Common myeloid progenitor, CD34-positive (primary cell): ENCODE data around the gene TAF1L.
"Not testable (repeated sequence)": the region's sequence is repeated elsewhere in the genome, so short reads cannot be mapped to it uniquely, and the experiment has no call there.

ENCODE experiments used
- CTCF ChIA-PET: fragments of 350-600 bp; sonication (Branson Sonifier 250); formaldehyde crosslinking; loops from one replicate; lab custom pipeline; 2021; ENCODE audit warnings: antibody characterized with exemption; lab: Charles Lee
- POLR2A ChIA-PET: fragments of 350-600 bp; sonication (Branson Sonifier 250); formaldehyde crosslinking; loops from one replicate; lab custom pipeline; 2021; ENCODE audit warnings: antibody characterized with exemption; lab: Charles Lee
- DNase-seq, 3 donors: peaks; one replicate each; pipeline versions ENCODE4 v3.0.0 to v3.0.0-alpha.2; 2013
- H3K27ac ChIP-seq, 2 experiments: 1 replicate in 1 of 2; 2 replicates in 1 of 2; pipeline ENCODE4 v1.7.0; 2013; ENCODE audit warnings: inconsistent platforms in 2 of 2, low read length in 2 of 2, mild to moderate bottlenecking in 2 of 2, low read depth in 1 of 2, moderate library complexity in 1 of 2; ENCODE audit not compliant: severe bottlenecking in 2 of 2, insufficient read depth in 1 of 2, poor library complexity in 1 of 2
- H3K27me3 ChIP-seq, 5 experiments: replicated peaks in 2 of 5; 1 replicate in 3 of 5; 2 replicates in 2 of 5; pipeline versions ENCODE4 v1.6.1 to v1.7.0; 2013; ENCODE audit warnings: low read length in 4 of 5, mild to moderate bottlenecking in 2 of 5, moderate library complexity in 2 of 5, inconsistent platforms in 1 of 5; ENCODE audit not compliant: insufficient read depth in 5 of 5, control insufficient read depth in 4 of 5
- H3K36me3 ChIP-seq, 4 experiments: 1 replicate in 2 of 4; 2 replicates in 2 of 4; pipeline versions ENCODE4 v1.6.1 to v1.7.0; 2013; ENCODE audit warnings: low read length in 3 of 4, control low read depth in 1 of 4, mild to moderate bottlenecking in 1 of 4; ENCODE audit not compliant: control insufficient read depth in 4 of 4, insufficient read depth in 4 of 4
- H3K4me1 ChIP-seq, 4 experiments: 1 replicate in 3 of 4; 2 replicates in 1 of 4; pipeline versions ENCODE4 v1.6.1 to v1.7.1; 2013; ENCODE audit warnings: low read length in 3 of 4, mild to moderate bottlenecking in 3 of 4, control low read depth in 1 of 4, inconsistent platforms in 1 of 4, moderate library complexity in 1 of 4; ENCODE audit not compliant: control insufficient read depth in 4 of 4, insufficient read depth in 4 of 4; ENCODE audit errors: control extremely low read depth in 1 of 4
- H3K4me3 ChIP-seq, 7 experiments: 1 replicate in 4 of 7; 2 replicates in 3 of 7; pipeline versions ENCODE4 v1.5.1 to v1.7.0; 2013; ENCODE audit warnings: mild to moderate bottlenecking in 7 of 7, low read length in 6 of 7, moderate library complexity in 6 of 7, inconsistent platforms in 2 of 7, low read depth in 2 of 7, control low read depth in 1 of 7; ENCODE audit not compliant: insufficient read depth in 4 of 7, control insufficient read depth in 1 of 7; ENCODE audit errors: extremely low read depth in 1 of 7
- H3K9me3 ChIP-seq, 5 experiments: 1 replicate in 4 of 5; 2 replicates in 1 of 5; pipeline versions ENCODE4 v1.6.1 to v1.7.1; 2013; ENCODE audit warnings: low read length in 4 of 5, mild to moderate bottlenecking in 2 of 5, inconsistent platforms in 1 of 5, low read depth in 1 of 5, moderate library complexity in 1 of 5; ENCODE audit not compliant: control insufficient read depth in 4 of 5, insufficient read depth in 2 of 5; ENCODE audit errors: control extremely low read depth in 1 of 5
- WGBS: methylation state at CpG from one replicate; pipeline ENCODE4 v1.1.5; 2013; ENCODE audit not compliant: insufficient coverage; 5-methylcytosine and 5-hydroxymethylcytosine counted together

The TAF1L gene

GRCh38 chr9:32622948-32623347 is 12.5 kb downstream of the TAF1L start:
- DNase-seq: no peak
- CTCF ChIA-PET: no interaction called here

GRCh38 chr9:32618261-32618660 is 17.2 kb downstream of the TAF1L start:
- H3K27me3 ChIP-seq: peaks cover 0 to 44% (median 25%) of the 10 kb centered on the region in 5 experiments
- no peaks in the 10 kb centered on the region for H3K4me1 ChIP-seq
- CTCF ChIA-PET: no interaction called here
- 87% methylated on average over 4 of the region's 5 CpGs for WGBS
- H3K4me3 ChIP-seq: no peak overlapping the region
- DNase-seq: no peak
- no peaks in the 10 kb centered on the region for H3K9me3 ChIP-seq
- POLR2A ChIA-PET: no interaction called here
- H3K27ac ChIP-seq: no peak overlapping the region
- H3K36me3 ChIP-seq: no peaks in the 10 kb centered on the region

More at GRCh38 chr9:32622948-32623347, 12.5 kb downstream of the TAF1L start:
- no CpG with 5 or more reads among the region's 1 CpG for WGBS
- Histone ChIP-seq H3K4me1 (no peaks in the 10 kb centered on the region), H3K4me3 (no peak overlapping the region), H3K36me3 (no peaks in the 10 kb centered on the region), H3K27ac (no peak overlapping the region), H3K9me3 (no peaks in the 10 kb centered on the region), H3K27me3 (peaks cover 0 to 29% (median 26%) of the 10 kb centered on the region in 5 experiments)
- POLR2A ChIA-PET: no interaction called here

GRCh38 chr9:32606811-32607210 is 28.7 kb downstream of the TAF1L start:
- Histone ChIP-seq H3K36me3 (no peaks in the 10 kb centered on the region), H3K4me3 (no peak overlapping the region), H3K9me3 (peaks cover 0 to 7% (median 1%) of the 10 kb centered on the region in 5 experiments), H3K27me3 (peaks cover 0 to 28% (median 7%) of the 10 kb centered on the region in 5 experiments), H3K4me1 (no peaks in the 10 kb centered on the region), H3K27ac (no peak overlapping the region)
- POLR2A ChIA-PET: no interaction called here
- CTCF ChIA-PET: no interaction called here
- no peak for DNase-seq
- WGBS: 89% methylated on average over 1 of the region's 2 CpGs

DNA sequence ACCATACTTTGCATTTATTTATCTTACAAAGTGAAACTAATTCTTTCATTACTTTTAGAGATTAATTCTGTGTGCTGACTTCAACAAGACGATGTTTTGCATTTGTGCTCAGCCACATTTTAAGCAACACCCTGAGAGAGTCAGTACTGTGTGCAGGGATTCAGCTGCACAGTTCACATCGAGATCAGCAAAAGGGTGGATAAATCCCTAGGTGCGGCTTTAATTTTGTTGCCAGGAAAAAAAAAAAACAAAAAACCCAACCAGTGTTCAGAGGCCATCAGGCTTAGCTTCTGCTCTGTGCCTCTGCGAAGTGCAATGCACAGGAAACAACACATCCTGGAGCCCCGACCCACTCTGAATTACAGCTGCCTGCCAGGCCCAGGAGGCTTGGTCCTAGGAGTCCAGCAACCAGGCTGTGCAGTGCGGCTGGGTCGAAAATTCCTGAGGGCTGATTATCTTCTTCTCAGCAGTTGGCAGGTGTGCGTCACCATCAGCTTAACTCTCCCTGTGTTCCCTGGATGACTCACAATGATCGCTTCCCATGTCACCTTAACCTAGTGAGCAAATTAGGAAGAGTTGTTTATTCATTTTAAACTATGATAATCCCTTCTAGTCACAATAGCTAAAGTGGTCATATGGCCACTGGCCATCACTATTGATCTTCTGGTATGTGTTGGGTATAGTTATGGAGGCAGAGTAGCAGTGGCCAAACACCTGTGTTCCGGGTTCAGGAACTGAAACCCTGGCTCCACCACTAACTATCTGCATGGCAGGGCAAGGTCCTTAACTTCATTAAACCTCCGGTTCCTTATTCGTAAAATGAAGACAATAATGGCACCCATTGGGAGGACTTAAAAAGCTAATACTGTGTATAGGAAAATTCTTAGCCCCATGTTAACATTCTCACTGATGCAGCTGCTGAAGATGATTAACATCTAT is 31.3 kb downstream of the TAF1L start:
- no peaks in the 10 kb centered on the region for H3K36me3 ChIP-seq
- no peak overlapping the region for H3K27ac ChIP-seq
- H3K4me1 ChIP-seq: no peaks in the 10 kb centered on the region
- 18% methylated on average over 6 of the region's 12 CpGs for WGBS
- H3K27me3 ChIP-seq: peaks cover 1 to 50% (median 11%) of the 10 kb centered on the region in 5 experiments
- H3K9me3 ChIP-seq: peaks cover 0 to 7% (median 1%) of the 10 kb centered on the region in 5 experiments
- POLR2A ChIA-PET: no interaction called here
- no peak for DNase-seq
- no peak overlapping the region for H3K4me3 ChIP-seq
- CTCF ChIA-PET: interaction anchor here (0.8 to 1.1 kb wide), 2 partner anchors 10 to 16 kb away, joined by 3 read pairs; no protein-coding TSS in a partner anchor

- H3K9me3 ChIP-seq, H3K27ac ChIP-seq, H3K36me3 ChIP-seq, H3K4me3 ChIP-seq, DNase-seq, POLR2A ChIA-PET, H3K4me1 ChIP-seq: not testable (repeated sequence)
- H3K27me3 ChIP-seq: peaks cover 6 to 40% (median 9%) of the 10 kb centered on the region in 5 experiments
- no CpG with 5 or more reads among the region's 3 CpGs for WGBS
- CTCF ChIA-PET: interaction anchor here (2.7 kb wide), 1 partner anchor 17 kb away, joined by 6 read pairs; no protein-coding TSS in a partner anchor
Observed at GRCh38 chr9:32599021-32599420, 36.4 kb downstream of the TAF1L start.

GRCh38 chr9:32596936-32597335 is 38.5 kb downstream of the TAF1L start:
- ChIA-PET CTCF (interaction anchor here (1.2 kb wide), 1 partner anchor 16 kb away, joined by 4 read pairs; no protein-coding TSS in a partner anchor), POLR2A (no interaction called here)
- Histone ChIP-seq H3K9me3 (peaks cover 0 to 4% (median 0%) of the 10 kb centered on the region in 5 experiments), H3K4me1 (peaks cover 0 to 7% (median 5%) of the 10 kb centered on the region in 4 experiments), H3K27me3 (peaks cover 4 to 28% (median 6%) of the 10 kb centered on the region in 5 experiments), H3K4me3 (no peak overlapping the region), H3K36me3 (no peaks in the 10 kb centered on the region), H3K27ac (no peak overlapping the region)
- no peak for DNase-seq
